SU-DHL-6 (cell line): ENCODE data around the gene SNRNP27.

ENCODE experiments used
- H2AFZ ChIP-seq: fragments of 200-600 bp; sonication (generic); 2 replicates; pipeline ENCODE4 v1.6.1; 2014; ENCODE audit warnings: low read depth, mild to moderate bottlenecking, moderate library complexity, mixed read lengths, antibody characterized with exemption, low read length; ENCODE audit not compliant: severe bottlenecking
- H3F3A ChIP-seq: fragments of 200-600 bp; shearing (Covaris generic); 2 replicates; pipeline ENCODE4 v1.6.0; 2016; ENCODE audit warnings: antibody characterized with exemption, mild to moderate bottlenecking; ENCODE audit not compliant: insufficient read depth
- H3K27ac ChIP-seq: fragments of 200-600 bp; sonication (generic); 2 replicates; pipeline ENCODE4 v1.5.1; 2016; ENCODE audit warnings: low read depth, mild to moderate bottlenecking, low read length, moderate library complexity, mixed read lengths
- H3K27me3 ChIP-seq: fragments of 200-600 bp; sonication (generic), shearing (Covaris generic); 2 replicates; pipeline ENCODE4 v1.6.0; 2014; ENCODE audit warnings: mild to moderate bottlenecking, low read length
- H3K36me3 ChIP-seq: fragments of 200-600 bp; sonication (generic); 2 replicates; pipeline ENCODE4 v1.6.1; 2014; ENCODE audit warnings: mild to moderate bottlenecking, low read length, mixed read lengths
- H3K4me2 ChIP-seq: fragments of 300-600, 200-600 bp; shearing (Covaris generic), sonication (generic); 2 replicates; pipeline ENCODE4 v1.6.0; 2014; ENCODE audit warnings: low read length, low read depth, mild to moderate bottlenecking; ENCODE audit not compliant: poor library complexity, severe bottlenecking
- H3K4me3 ChIP-seq: fragments of 200-600 bp; sonication (generic); 2 replicates; pipeline ENCODE4 v1.5.1; 2014; ENCODE audit warnings: antibody characterized with exemption, low read length, mild to moderate bottlenecking, mixed read lengths; ENCODE audit not compliant: insufficient read depth, poor library complexity, severe bottlenecking
- H3K79me2 ChIP-seq: fragments of 200-600 bp; sonication (generic); 2 replicates; pipeline ENCODE4 v1.6.1; 2014; ENCODE audit warnings: mild to moderate bottlenecking, low read length, moderate library complexity; ENCODE audit not compliant: insufficient read depth
- H3K9ac ChIP-seq: fragments of 200-600 bp; sonication (generic); 2 replicates; pipeline ENCODE4 v1.7.0; 2014; ENCODE audit warnings: mild to moderate bottlenecking, low read length
- H3K9me2 ChIP-seq: fragments of 200-600 bp; sonication (generic); replicated peaks from 2 replicates; pipeline ENCODE4 v1.6.1; 2014; ENCODE audit warnings: low read length; ENCODE audit not compliant: insufficient read depth
- H3K9me3 ChIP-seq: fragments of 200-600 bp; sonication (generic); 2 replicates; pipeline ENCODE4 v1.6.1; 2014; ENCODE audit warnings: low read length, mixed read lengths; ENCODE audit not compliant: insufficient read depth
- H4K20me1 ChIP-seq: fragments of 200-600 bp; sonication (generic); 2 replicates; pipeline ENCODE4 v1.6.1; 2014; ENCODE audit warnings: low read depth, mild to moderate bottlenecking, antibody characterized with exemption, low read length, moderate library complexity, mixed read lengths
- CTCF ChIP-seq: fragments of 200-600 bp; sonication (generic); IDR thresholded peaks from one replicate; pipeline ENCODE4 v1.5.1; 2017; ENCODE audit warnings: antibody characterized with exemption, mild to moderate bottlenecking, low read length, moderate library complexity; ENCODE audit not compliant: insufficient read depth, poor library complexity, severe bottlenecking
- EZH2phosphoT487 ChIP-seq: fragments of 200-600 bp; sonication (generic), shearing (Covaris generic); conservative IDR thresholded peaks from 2 replicates; pipeline ENCODE4 v1.6.1; 2018; ENCODE audit warnings: mild to moderate bottlenecking, antibody characterized with exemption, low read length, moderate library complexity, mixed read lengths

SNRNP27 gene

GRCh38 chr2:69858261-69858660 lies 35.5 kb upstream of the SNRNP27 start:
- H3K9me2 ChIP-seq, result no peaks in the 10 kb centered on the region
- no peaks in the 10 kb centered on the region for H3F3A ChIP-seq
- no peak overlapping the region for H3K9ac ChIP-seq
- no peak overlapping the region for H2AFZ ChIP-seq
- no peak overlapping the region for H3K27ac ChIP-seq
- H3K27me3 ChIP-seq, result no peaks in the 10 kb centered on the region
- H3K4me2 ChIP-seq, result no peak overlapping the region
- no peak for TF ChIP-seq CTCF
- H3K36me3 ChIP-seq, result peaks cover 4% of the 10 kb centered on the region; the same call in 1 of the 2 replicates
- no peaks in the 10 kb centered on the region; the same call in 1 of the 2 replicates for H4K20me1 ChIP-seq
- no peaks in the 10 kb centered on the region for H3K79me2 ChIP-seq
- no peak overlapping the region for H3K4me3 ChIP-seq
- H3K9me3 ChIP-seq, result no peaks in the 10 kb centered on the region

GRCh38 chr2:69863298-69863697 lies 30.5 kb upstream of the SNRNP27 start:
- Histone ChIP-seq H3K9me2 (no peaks in the 10 kb centered on the region), H3K9me3 (no peaks in the 10 kb centered on the region)

GRCh38 chr2:69888451-69888850 lies 5.3 kb upstream of the SNRNP27 start:
- TF ChIP-seq CTCF, result no peak
- no peak for TF ChIP-seq EZH2phosphoT487
- H3K79me2 ChIP-seq, result no peaks in the 10 kb centered on the region
- H3K9ac ChIP-seq, result no peak overlapping the region
- H3K27ac ChIP-seq, result no peak overlapping the region
- H3K36me3 ChIP-seq, result no peaks in the 10 kb centered on the region
- no peaks in the 10 kb centered on the region for H4K20me1 ChIP-seq
- no peaks in the 10 kb centered on the region for H3K9me3 ChIP-seq
- no peak overlapping the region for H3K4me3 ChIP-seq
- H3K9me2 ChIP-seq, result no peaks in the 10 kb centered on the region
- no peaks in the 10 kb centered on the region for H3F3A ChIP-seq
- H3K4me2 ChIP-seq, result no peak overlapping the region
- H2AFZ ChIP-seq, result no peak overlapping the region
- no peaks in the 10 kb centered on the region for H3K27me3 ChIP-seq

More at GRCh38 chr2:69863298-69863697, 30.5 kb upstream of the SNRNP27 start:
- H3K9ac ChIP-seq, result no peak overlapping the region
- no peak overlapping the region for H3K27ac ChIP-seq
- H3K79me2 ChIP-seq, result no peaks in the 10 kb centered on the region
- TF ChIP-seq EZH2phosphoT487 (no peak), CTCF (no peak)
- no peaks in the 10 kb centered on the region; the same call in 1 of the 2 replicates for H3F3A ChIP-seq
- H3K36me3 ChIP-seq, result peaks cover 17% of the 10 kb centered on the region; the same call in 1 of the 2 replicates
- no peak overlapping the region for H2AFZ ChIP-seq
- no peak overlapping the region for H3K4me2 ChIP-seq
- H4K20me1 ChIP-seq, result no peaks in the 10 kb centered on the region
- H3K4me3 ChIP-seq, result no peak overlapping the region
- no peaks in the 10 kb centered on the region for H3K27me3 ChIP-seq

GRCh38 chr2:69889302-69889701 lies 4.5 kb upstream of the SNRNP27 start:
- Histone ChIP-seq H3K27ac (no peak overlapping the region), H3K79me2 (peaks cover 6% of the 10 kb centered on the region), H3F3A (no peaks in the 10 kb centered on the region), H4K20me1 (no peaks in the 10 kb centered on the region), H3K27me3 (no peaks in the 10 kb centered on the region), H3K36me3 (no peaks in the 10 kb centered on the region), H3K9me2 (no peaks in the 10 kb centered on the region), H3K9ac (no peak overlapping the region), H2AFZ (no peak overlapping the region), H3K9me3 (no peaks in the 10 kb centered on the region), H3K4me3 (no peak overlapping the region), H3K4me2 (no peak overlapping the region)
- no peak for TF ChIP-seq CTCF
- no peak for TF ChIP-seq EZH2phosphoT487
